ENCODE results near the gene MMP20.

The MMP20 gene

DNA sequence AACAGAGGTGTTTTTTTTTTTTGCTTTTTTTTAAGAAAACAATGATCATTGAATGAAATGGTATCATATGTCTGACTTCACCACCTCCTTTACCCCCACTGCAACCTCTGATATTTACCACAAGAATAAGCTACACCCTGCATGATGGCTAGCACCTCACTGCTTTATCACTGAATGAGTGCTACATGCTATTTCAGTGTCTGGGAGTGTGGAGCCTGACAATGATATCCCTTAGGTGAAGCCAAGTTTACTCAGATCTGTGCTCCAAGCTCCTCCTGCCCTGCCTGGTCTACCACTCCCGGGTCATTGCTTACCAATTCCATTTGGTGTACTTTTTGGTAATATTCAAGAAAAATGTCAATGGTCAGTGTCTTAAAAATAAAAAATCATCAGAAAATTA lies 21.1 kb downstream of the MMP20 start:
- Histone ChIP-seq H3K27ac (ENCODE audit: extremely low read depth, low read depth, low read length) (no peak overlapping the region), H3K4me3 (ENCODE audit: low read depth, low read length) (no peak overlapping the region), H3K9me3 (ENCODE audit: control insufficient read depth, insufficient read depth, low read depth, low read length) (no peaks in the 10 kb centered on the region), H3K4me1 (ENCODE audit: control insufficient read depth, insufficient read depth, low read length) (no peaks in the 10 kb centered on the region), H3K36me3 (ENCODE audit: control insufficient read depth in 2 of 2, insufficient read depth in 1 of 2, low read length in 2 of 2) (no peaks in the 10 kb centered on the region)
- TF ChIP-seq ZNF596 (tag by site-specific recombination; IDR thresholded peaks at IDR 0.05) (no peak), ZBTB7A (tag by site-specific recombination; IDR thresholded peaks at IDR 0.05; ENCODE audit: low read depth) (no peak), FEZF1 (tag by site-specific recombination; IDR thresholded peaks at IDR 0.05) (no peak), ZNF24 (tag by site-specific recombination; IDR thresholded peaks at IDR 0.05) (no peak), ZNF660 (tag by site-specific recombination; IDR thresholded peaks at IDR 0.05) (no peak), PRDM2 (tag by site-specific recombination; IDR thresholded peaks at IDR 0.05; ENCODE audit: borderline replicate concordance) (no peak), ZNF571 (tag by site-specific recombination; IDR thresholded peaks at IDR 0.05) (no peak), ZNF768 (tag by site-specific recombination; IDR thresholded peaks at IDR 0.05) (no peak), BCL6B (tag by site-specific recombination; IDR thresholded peaks at IDR 0.05) (no peak), ZNF654 (tag by site-specific recombination; IDR thresholded peaks at IDR 0.05; ENCODE audit: low read depth) (no peak), MYNN (tag by site-specific recombination; IDR thresholded peaks at IDR 0.05; ENCODE audit: borderline replicate concordance) (no peak), ZNF426 (tag by site-specific recombination; IDR thresholded peaks at IDR 0.05) (no peak), ZNF169 (tag by site-specific recombination; IDR thresholded peaks at IDR 0.05) (no peak)
- TF ChIP-seq, protein P1, sequence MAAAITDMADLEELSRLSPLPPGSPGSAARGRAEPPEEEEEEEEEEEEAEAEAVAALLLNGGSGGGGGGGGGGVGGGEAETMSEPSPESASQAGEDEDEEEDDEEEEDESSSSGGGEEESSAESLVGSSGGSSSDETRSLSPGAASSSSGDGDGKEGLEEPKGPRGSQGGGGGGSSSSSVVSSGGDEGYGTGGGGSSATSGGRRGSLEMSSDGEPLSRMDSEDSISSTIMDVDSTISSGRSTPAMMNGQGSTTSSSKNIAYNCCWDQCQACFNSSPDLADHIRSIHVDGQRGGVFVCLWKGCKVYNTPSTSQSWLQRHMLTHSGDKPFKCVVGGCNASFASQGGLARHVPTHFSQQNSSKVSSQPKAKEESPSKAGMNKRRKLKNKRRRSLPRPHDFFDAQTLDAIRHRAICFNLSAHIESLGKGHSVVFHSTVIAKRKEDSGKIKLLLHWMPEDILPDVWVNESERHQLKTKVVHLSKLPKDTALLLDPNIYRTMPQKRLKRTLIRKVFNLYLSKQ (tag by site-specific recombination; IDR thresholded peaks at IDR 0.05; ENCODE audit: borderline replicate concordance), result no peak
- POLR2A ChIA-PET, result no interaction called here
- CTCF ChIA-PET, result interaction anchor here (0.7 to 2.4 kb wide), 4 partner anchors 9 to 337 kb away, joined by 3 to 15 read pairs (median 4); no protein-coding TSS in a partner anchor

GRCh38 chr11:102603576-102603975 lies 21.6 kb downstream of the MMP20 start:
- H3K36me3 ChIP-seq (ENCODE audit: control insufficient read depth in 2 of 2, insufficient read depth in 1 of 2, low read length in 2 of 2), result no peaks in the 10 kb centered on the region
- POLR2A ChIA-PET, result no interaction called here
- TF ChIP-seq PRDM4 (tag by site-specific recombination; IDR thresholded peaks at IDR 0.05) (no peak), ZNF292 (tag by site-specific recombination; IDR thresholded peaks at IDR 0.05; ENCODE audit: borderline replicate concordance, low read depth) (no peak), EGR2 (tag by site-specific recombination; IDR thresholded peaks at IDR 0.05; ENCODE audit: low read depth) (no peak), ZNF580 (tag by site-specific recombination; IDR thresholded peaks at IDR 0.05) (no peak), KLF9 (tag by site-specific recombination; IDR thresholded peaks at IDR 0.05; ENCODE audit: low read depth) (no peak), ZNF202 (tag by site-specific recombination; IDR thresholded peaks at IDR 0.05; ENCODE audit: borderline replicate concordance) (no peak), ZNF114 (tag by site-specific recombination; IDR thresholded peaks at IDR 0.05) (no peak)
- TF ChIP-seq, protein P2, sequence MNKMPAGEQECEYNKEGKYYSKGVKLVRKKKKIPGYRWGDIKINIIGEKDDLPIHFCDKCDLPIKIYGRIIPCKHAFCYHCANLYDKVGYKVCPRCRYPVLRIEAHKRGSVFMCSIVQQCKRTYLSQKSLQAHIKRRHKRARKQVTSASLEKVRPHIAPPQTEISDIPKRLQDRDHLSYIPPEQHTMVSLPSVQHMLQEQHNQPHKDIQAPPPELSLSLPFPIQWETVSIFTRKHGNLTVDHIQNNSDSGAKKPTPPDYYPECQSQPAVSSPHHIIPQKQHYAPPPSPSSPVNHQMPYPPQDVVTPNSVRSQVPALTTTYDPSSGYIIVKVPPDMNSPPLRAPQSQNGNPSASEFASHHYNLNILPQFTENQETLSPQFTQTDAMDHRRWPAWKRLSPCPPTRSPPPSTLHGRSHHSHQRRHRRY (tag by site-specific recombination; IDR thresholded peaks at IDR 0.05), result no peak

More at GRCh38 chr11:102603576-102603975, 21.6 kb downstream of the MMP20 start:
- H3K4me3 ChIP-seq (ENCODE audit: low read depth, low read length), result no peak overlapping the region
- no peaks in the 10 kb centered on the region for H3K9me3 ChIP-seq (ENCODE audit: control insufficient read depth, insufficient read depth, low read depth, low read length)
- H3K4me1 ChIP-seq (ENCODE audit: control insufficient read depth, insufficient read depth, low read length), result no peaks in the 10 kb centered on the region
- CTCF ChIA-PET, result interaction anchor here (0.7 to 2.4 kb wide), 3 partner anchors 9 to 338 kb away, joined by 3 to 15 read pairs (median 4); no protein-coding TSS in a partner anchor
- no peak overlapping the region for H3K27ac ChIP-seq (ENCODE audit: extremely low read depth, low read depth, low read length)

All from HEK293 (cell line).